ENCODE data around the gene C1orf35.

DNA sequence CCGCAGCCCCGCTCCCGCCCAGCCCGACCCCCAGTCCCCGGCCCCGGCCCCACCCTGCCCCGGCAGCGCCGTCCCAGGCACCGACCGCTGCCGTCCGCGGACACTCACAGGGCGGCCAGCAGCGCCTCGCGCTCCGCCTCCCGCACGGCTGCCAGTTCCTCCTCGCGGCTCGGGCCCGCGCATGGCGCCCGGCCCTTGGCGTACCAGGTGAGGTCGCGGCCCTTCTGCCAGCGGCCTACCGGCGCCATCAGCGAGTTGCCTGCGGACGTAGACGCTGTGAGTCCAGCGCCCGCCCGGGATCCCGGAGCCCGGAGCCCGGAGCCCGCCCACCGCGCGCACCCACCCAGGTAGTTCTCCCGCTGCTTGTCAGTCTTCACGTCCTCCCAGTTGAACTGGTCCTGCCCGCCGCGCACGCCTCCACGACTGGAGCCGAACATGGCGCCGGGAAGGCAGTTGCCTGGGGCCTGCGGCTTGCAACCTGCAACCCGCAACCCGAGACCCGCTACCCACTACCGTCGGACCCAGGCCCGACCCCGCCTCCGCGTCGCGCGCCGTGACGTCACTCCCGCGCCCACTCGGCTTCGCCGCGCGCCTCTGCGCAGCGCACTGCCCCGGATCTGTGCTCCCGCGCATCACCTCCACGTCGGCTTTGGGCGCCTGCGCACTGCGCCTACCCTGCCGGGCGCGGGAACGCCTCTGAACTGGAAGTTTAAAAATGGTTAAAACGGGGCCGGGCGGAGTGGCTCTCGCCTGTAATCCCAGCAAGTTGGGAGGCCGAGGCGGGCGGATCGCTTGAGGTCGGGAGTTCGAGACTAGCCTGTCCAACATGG is at the start of gene C1orf35:
- TF ChIP-seq, protein P1, sequence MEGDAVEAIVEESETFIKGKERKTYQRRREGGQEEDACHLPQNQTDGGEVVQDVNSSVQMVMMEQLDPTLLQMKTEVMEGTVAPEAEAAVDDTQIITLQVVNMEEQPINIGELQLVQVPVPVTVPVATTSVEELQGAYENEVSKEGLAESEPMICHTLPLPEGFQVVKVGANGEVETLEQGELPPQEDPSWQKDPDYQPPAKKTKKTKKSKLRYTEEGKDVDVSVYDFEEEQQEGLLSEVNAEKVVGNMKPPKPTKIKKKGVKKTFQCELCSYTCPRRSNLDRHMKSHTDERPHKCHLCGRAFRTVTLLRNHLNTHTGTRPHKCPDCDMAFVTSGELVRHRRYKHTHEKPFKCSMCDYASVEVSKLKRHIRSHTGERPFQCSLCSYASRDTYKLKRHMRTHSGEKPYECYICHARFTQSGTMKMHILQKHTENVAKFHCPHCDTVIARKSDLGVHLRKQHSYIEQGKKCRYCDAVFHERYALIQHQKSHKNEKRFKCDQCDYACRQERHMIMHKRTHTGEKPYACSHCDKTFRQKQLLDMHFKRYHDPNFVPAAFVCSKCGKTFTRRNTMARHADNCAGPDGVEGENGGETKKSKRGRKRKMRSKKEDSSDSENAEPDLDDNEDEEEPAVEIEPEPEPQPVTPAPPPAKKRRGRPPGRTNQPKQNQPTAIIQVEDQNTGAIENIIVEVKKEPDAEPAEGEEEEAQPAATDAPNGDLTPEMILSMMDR (conservative IDR thresholded peaks at IDR 0.05 in 1 of 2, IDR thresholded peaks at IDR 0.05 in 1 of 2; ENCODE audit: low read depth in 1 of 2, low read length in 2 of 2), result no peak
- TF ChIP-seq EZH2 (IDR thresholded peaks at IDR 0.05; ENCODE audit: low read length, missing control alignments), result no peak
